C4-2B (cell line): Measurements from ENCODE around the gene TRIM51.
A peak's percentile ranks its signal among the peaks of the same experiment; 100 is the strongest.

Experiments
- H3K27ac ChIP-seq: fragments of 450-650 bp; 2 replicates; pipeline ENCODE4 v1.5.1; 2017
- ZFX ChIP-seq: fragments of 450-650 bp; IDR thresholded peaks from 2 replicates; pipeline ENCODE4 v1.6.1; 2017
- TF ChIP-seq, protein P1 (sequence below): fragments of 450-650 bp; conservative IDR thresholded peaks from 2 replicates; pipeline ENCODE4 v1.5.1; 2017; ENCODE audit warnings: mild to moderate bottlenecking

TRIM51 gene

DNA sequence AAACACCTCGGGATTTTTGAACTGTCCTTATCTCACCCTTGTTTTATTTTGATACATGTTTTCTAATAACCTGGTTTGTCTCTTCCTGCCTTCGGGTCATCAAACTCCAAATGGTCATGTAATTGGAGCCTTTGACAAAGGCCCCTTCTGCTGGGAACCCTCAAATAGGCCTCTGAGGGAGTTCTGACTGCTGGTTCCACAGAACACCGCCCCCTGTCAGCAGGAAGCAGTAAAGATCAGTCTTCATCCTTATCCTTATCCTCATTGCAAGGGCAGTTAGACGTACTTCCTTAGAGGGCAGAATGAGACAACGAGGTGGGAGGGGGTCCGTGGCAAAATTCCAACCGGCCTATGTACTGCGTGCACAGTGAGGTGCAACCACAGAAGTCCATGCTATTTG is 12.1 kb downstream of the TRIM51 start:
- H3K27ac ChIP-seq, result no peak overlapping the region
- TF ChIP-seq, protein P1, sequence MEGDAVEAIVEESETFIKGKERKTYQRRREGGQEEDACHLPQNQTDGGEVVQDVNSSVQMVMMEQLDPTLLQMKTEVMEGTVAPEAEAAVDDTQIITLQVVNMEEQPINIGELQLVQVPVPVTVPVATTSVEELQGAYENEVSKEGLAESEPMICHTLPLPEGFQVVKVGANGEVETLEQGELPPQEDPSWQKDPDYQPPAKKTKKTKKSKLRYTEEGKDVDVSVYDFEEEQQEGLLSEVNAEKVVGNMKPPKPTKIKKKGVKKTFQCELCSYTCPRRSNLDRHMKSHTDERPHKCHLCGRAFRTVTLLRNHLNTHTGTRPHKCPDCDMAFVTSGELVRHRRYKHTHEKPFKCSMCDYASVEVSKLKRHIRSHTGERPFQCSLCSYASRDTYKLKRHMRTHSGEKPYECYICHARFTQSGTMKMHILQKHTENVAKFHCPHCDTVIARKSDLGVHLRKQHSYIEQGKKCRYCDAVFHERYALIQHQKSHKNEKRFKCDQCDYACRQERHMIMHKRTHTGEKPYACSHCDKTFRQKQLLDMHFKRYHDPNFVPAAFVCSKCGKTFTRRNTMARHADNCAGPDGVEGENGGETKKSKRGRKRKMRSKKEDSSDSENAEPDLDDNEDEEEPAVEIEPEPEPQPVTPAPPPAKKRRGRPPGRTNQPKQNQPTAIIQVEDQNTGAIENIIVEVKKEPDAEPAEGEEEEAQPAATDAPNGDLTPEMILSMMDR, result peak; percentile 23
- no peak for TF ChIP-seq ZFX

DNA sequence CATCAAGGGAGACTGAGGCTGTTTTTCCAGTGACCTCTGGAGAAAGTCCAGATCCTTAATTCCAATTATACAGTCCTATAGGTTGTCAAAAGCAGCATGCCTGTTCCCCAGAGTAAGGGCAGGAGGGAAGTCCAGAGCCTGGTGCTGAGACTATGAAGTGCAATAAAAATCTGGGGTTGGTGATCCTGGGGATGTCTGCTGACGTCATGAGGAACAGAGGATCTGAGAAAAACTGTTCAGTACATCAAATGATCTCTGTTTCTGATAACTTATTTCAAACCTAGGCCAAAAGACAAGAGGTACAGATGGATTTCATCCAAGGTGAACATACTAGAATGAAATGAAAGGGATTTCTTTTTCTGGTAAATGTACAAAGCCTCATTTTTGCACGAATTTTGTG is 19.2 kb downstream of the TRIM51 start:
- no peak for TF ChIP-seq ZFX
- TF ChIP-seq, protein P1, result no peak
- H3K27ac ChIP-seq, result no peak overlapping the region

DNA sequence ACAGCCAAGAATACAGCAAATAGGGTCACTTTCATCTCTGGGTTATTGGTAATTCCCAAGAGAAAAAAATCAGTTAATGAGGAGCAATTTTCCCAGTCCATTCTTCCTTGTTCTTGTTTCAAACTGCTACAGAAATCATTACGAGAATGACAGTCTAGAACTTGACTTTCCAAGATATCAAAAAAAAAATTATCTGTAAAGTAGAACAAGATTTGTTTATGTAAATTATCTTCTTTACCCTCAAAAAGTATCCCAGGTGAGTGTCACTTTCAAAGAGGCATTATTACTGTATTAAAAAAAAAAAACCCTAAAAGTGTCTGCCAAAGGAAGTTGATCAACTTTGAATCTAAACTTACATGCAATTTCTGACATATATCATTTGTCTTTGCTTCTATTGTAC is 31.4 kb downstream of the TRIM51 start, which contains the start of gene OR5W2:
Gene OR5W2, minus strand, starts transcription at position 101 of the 400 bp plus-strand sequence. Its CDS starts 0 bp downstream, at position 101.
- TF ChIP-seq ZFX, result no peak
- TF ChIP-seq, protein P1, result no peak
- no peak within 1 kb of the TSS for H3K27ac ChIP-seq

DNA sequence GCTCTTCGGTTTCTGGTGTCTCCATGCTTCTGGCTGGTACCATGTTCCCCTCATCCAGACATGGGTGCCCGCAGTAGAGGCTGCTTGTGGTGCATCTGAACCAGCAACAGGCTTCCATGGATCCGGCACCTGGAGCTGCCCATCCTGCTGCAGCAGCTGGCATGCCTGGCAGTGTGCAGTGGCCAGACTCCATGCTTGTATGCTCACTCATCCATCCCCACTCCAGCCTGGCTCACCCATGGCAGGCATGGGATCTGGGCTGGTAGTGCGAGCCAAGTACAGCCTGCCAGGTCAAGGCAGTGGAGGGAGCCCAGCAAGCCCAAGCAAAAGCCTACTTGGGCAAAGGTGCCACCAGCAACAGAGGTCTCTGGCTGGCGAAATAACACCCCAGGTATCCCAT is 37.4 kb downstream of the TRIM51 start:
- H3K27ac ChIP-seq, result no peak overlapping the region
- no peak for TF ChIP-seq ZFX
- TF ChIP-seq, protein P1, result no peak

DNA sequence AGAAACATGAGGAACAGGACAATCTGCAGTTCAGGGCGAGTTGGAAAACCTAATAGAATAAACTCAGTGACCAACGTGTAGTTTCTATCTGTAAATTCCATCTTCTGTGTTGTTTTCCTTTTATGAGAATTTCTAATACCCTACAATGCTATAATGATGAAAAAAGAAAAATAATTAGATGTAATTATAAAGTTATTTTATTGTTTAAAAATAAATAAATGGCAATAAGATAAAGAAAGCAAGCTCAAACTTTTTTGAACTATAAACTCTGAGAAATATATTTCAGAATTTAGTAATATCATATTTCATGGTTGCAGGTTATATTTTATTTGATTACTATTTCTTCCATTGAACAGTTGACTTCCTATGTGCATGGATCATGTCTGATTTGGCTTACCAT is 53.2 kb downstream of the TRIM51 start, which contains the start of gene OR5I1:
Gene OR5I1, minus strand, starts transcription at position 101 of the 400 bp plus-strand sequence. Its CDS starts 0 bp downstream, at position 101.
- TF ChIP-seq, protein P1, result no peak
- no peak for TF ChIP-seq ZFX
- no peak within 1 kb of the TSS for H3K27ac ChIP-seq
